IPS DF 6.9 (cell line): ENCODE data around the gene RFPL2.

Source experiments
- DNase-seq: peaks from one replicate; pipeline ENCODE4 v3.0.0-alpha.2; 2013; ENCODE audit warnings: low read depth, low spot score
- H3K27ac ChIP-seq: one replicate; pipeline ENCODE4 v1.5.1; 2013; ENCODE audit warnings: low read length, control low read depth
- H3K27me3 ChIP-seq: 2 replicates; pipeline ENCODE4 v1.6.1; 2013; ENCODE audit warnings: mild to moderate bottlenecking, low read length; ENCODE audit not compliant: control insufficient read depth, insufficient read depth
- H3K36me3 ChIP-seq: 2 replicates; pipeline ENCODE4 v1.6.1; 2013; ENCODE audit warnings: low read length; ENCODE audit not compliant: control insufficient read depth, insufficient read depth
- H3K4me1 ChIP-seq: 2 replicates; pipeline ENCODE4 v1.6.1; 2013; ENCODE audit warnings: low read length; ENCODE audit not compliant: control insufficient read depth, insufficient read depth
- H3K4me3 ChIP-seq: 2 replicates; pipeline ENCODE4 v1.5.1; 2013; ENCODE audit warnings: mild to moderate bottlenecking, low read length
- H3K9me3 ChIP-seq: 2 replicates; pipeline ENCODE4 v1.6.1; 2013; ENCODE audit warnings: low read length, inconsistent platforms; ENCODE audit not compliant: control insufficient read depth, insufficient read depth
- WGBS: extraction: QIAGEN DNeasy Blood & Tissue Kit; methylation state at CpG from one replicate; pipeline ENCODE4 v1.1.7; 2013; ENCODE audit warnings: mixed read lengths, missing lambda C conversion rate; ENCODE audit not compliant: insufficient read length, insufficient coverage; 5-methylcytosine and 5-hydroxymethylcytosine counted together

The RFPL2 gene

GRCh38 chr22:32204856-32205722, at the start of gene RFPL2:
Gene RFPL2 (minus strand): TSS chr22:32205073. CDS start chr22:32202451, 2,622 bp downstream.
- Histone ChIP-seq H3K36me3 (no peaks in the 10 kb centered on the region), H3K9me3 (no peaks in the 10 kb centered on the region), H3K4me1 (peaks cover 5% of the 10 kb centered on the region; the same call in 1 of the 2 replicates), H3K27me3 (peaks cover 26% of the 10 kb centered on the region), H3K4me3 (peak within 1 kb of the TSS; percentile 43; the same call in 1 of the 2 replicates), H3K27ac (no peak within 1 kb of the TSS)
- DNase-seq = no peak
- no CpG with 5 or more reads among the region's 41 CpGs for WGBS

- no peak for DNase-seq
- Histone ChIP-seq H3K27me3 (no peaks in the 10 kb centered on the region), H3K27ac (no peak overlapping the region), H3K9me3 (no peaks in the 10 kb centered on the region), H3K36me3 (no peaks in the 10 kb centered on the region), H3K4me1 (no peaks in the 10 kb centered on the region), H3K4me3 (no peak overlapping the region)
- no CpG with 5 or more reads among the region's 1 CpG for WGBS
Observed at GRCh38 chr22:32249231-32249630, 44.4 kb upstream of the RFPL2 start.

GRCh38 chr22:32248276-32248675, 43.4 kb upstream of the RFPL2 start:
- no peak overlapping the region for H3K4me3 ChIP-seq
- H3K9me3 ChIP-seq = no peaks in the 10 kb centered on the region
- H3K27me3 ChIP-seq = no peaks in the 10 kb centered on the region
- H3K27ac ChIP-seq = no peak overlapping the region
- no peaks in the 10 kb centered on the region for H3K4me1 ChIP-seq
- no peaks in the 10 kb centered on the region for H3K36me3 ChIP-seq
- DNase-seq = no peak
- no CpG with 5 or more reads among the region's 1 CpG for WGBS

DNA sequence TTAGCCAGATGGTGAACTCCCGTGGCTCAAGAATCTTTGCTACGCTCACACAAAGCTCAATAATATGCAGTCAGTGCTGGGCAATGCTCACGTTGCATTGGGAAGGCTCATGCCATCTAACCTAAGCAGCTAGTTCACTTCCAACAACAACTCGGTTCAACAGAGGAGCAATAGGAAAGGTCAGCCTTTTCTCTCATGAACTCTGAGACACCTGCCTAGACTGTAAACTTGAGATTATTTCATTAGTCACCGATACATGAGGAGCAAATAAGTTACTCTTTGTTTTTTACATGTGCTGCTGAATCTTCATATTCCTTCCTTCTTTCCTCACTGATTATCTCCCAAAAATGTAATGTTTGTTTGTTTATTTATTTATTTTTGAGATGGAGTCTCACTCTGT, 41.3 kb upstream of the RFPL2 start:
- Histone ChIP-seq H3K36me3 (no peaks in the 10 kb centered on the region), H3K4me3 (no peak overlapping the region), H3K27ac (no peak overlapping the region), H3K27me3 (no peaks in the 10 kb centered on the region), H3K4me1 (no peaks in the 10 kb centered on the region), H3K9me3 (no peaks in the 10 kb centered on the region)
- no peak for DNase-seq
- WGBS = no CpG with 5 or more reads among the region's 5 CpGs

DNA sequence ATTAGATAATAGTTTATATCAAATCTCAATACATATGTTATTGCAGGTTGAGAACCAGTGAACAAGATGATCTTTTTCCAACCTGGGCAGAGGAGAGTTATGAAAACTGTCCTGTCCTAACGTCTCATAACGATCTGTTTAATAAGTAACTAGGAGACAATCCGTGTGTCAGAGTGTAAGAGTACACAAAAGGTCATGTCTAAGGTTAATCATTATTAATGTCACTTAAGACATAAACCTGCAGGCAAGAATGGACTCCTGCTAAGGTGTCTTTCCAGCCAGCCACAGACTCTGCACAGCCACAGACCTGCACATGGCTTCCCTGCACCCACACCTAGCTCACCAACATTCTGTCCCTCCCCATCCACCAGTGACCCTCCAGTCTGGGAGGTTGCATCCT, 40.2 kb upstream of the RFPL2 start:
- Histone ChIP-seq H3K9me3 (no peaks in the 10 kb centered on the region), H3K27ac (no peak overlapping the region), H3K4me1 (no peaks in the 10 kb centered on the region), H3K36me3 (no peaks in the 10 kb centered on the region), H3K27me3 (no peaks in the 10 kb centered on the region), H3K4me3 (no peak overlapping the region)
- no CpG with 5 or more reads among the region's 3 CpGs for WGBS
- no peak for DNase-seq

DNA sequence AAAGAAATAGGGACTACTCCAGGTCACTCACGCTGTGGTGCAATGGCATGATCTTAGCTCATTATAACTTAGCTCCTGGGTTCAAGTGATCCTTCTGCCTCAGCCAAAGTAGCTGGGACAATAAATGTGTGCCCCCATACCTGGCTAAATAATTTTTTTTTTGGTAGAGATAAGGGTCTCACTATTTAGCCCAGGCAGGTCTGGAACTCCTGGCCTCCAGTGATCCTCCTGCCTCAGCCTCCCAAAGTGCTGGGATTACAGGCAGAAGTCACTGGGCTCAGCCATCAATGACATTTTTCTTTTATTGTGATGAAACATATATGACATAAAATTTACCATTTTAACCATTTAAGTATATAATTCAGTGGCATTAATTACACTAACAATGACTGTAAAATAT, 39.7 kb upstream of the RFPL2 start:
- H3K9me3 ChIP-seq = no peaks in the 10 kb centered on the region
- no peak for DNase-seq
- H3K27me3 ChIP-seq = no peaks in the 10 kb centered on the region
- no peak overlapping the region for H3K27ac ChIP-seq
- no CpG with 5 or more reads among the region's 1 CpG for WGBS
- H3K4me3 ChIP-seq = no peak overlapping the region
- no peaks in the 10 kb centered on the region for H3K36me3 ChIP-seq
- H3K4me1 ChIP-seq = no peaks in the 10 kb centered on the region

GRCh38 chr22:32240461-32240860, 35.6 kb upstream of the RFPL2 start:
- Histone ChIP-seq H3K9me3 (no peaks in the 10 kb centered on the region), H3K4me3 (no peak overlapping the region), H3K36me3 (no peaks in the 10 kb centered on the region), H3K27me3 (no peaks in the 10 kb centered on the region), H3K27ac (no peak overlapping the region), H3K4me1 (no peaks in the 10 kb centered on the region)
- DNase-seq = no peak
- WGBS = no CpG with 5 or more reads among the region's 2 CpGs

DNA sequence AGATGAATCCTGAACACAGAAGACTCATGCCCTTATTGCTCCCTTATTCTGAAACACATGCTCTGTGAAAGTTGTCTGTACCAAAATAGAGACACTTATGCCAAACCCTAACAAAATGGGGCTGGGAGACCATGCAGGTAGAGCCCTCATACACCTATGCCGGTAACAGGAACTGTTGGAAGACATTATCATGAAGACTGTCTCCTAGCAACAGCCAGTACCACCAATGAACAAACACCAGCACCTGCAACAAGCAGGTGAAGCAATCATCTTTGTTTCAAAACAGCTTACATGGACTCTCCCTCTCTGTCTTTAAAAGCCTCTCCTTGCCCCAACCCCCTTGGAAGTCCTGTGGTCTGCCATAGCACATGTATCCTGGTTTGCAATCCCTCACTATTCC, 33.0 kb upstream of the RFPL2 start:
- no peak overlapping the region for H3K4me3 ChIP-seq
- H3K9me3 ChIP-seq = no peaks in the 10 kb centered on the region
- H3K27me3 ChIP-seq = no peaks in the 10 kb centered on the region
- no peaks in the 10 kb centered on the region for H3K36me3 ChIP-seq
- no peak for DNase-seq
- H3K27ac ChIP-seq = no peak overlapping the region
- WGBS = no CpG with 5 or more reads among the region's 1 CpG
- H3K4me1 ChIP-seq = no peaks in the 10 kb centered on the region

- DNase-seq = no peak
- Histone ChIP-seq H3K9me3 (no peaks in the 10 kb centered on the region), H3K27me3 (no peaks in the 10 kb centered on the region), H3K36me3 (no peaks in the 10 kb centered on the region), H3K4me1 (no peaks in the 10 kb centered on the region), H3K27ac (no peak overlapping the region), H3K4me3 (no peak overlapping the region)
- no CpG with 5 or more reads among the region's 8 CpGs for WGBS
Observed at GRCh38 chr22:32236970-32237369, 32.1 kb upstream of the RFPL2 start.

- H3K36me3 ChIP-seq = no peaks in the 10 kb centered on the region
- H3K4me1 ChIP-seq = no peaks in the 10 kb centered on the region
- no CpG with 5 or more reads among the region's 5 CpGs for WGBS
- no peak for DNase-seq
- H3K9me3 ChIP-seq = no peaks in the 10 kb centered on the region
- H3K27me3 ChIP-seq = no peaks in the 10 kb centered on the region
- no peak overlapping the region for H3K27ac ChIP-seq
- H3K4me3 ChIP-seq = no peak overlapping the region
Observed at GRCh38 chr22:32233091-32233490, 28.2 kb upstream of the RFPL2 start.
